GM12892 (cell line): ENCODE results near the gene CSNK2A2.

Source experiments
- POLR2A ChIP-seq: IDR thresholded peaks from 2 replicates; pipeline ENCODE4 v1.6.1; 2011; ENCODE audit warnings: low read depth, low read length, control low read depth
- POLR2AphosphoS5 ChIP-seq: IDR thresholded peaks from 2 replicates; pipeline ENCODE4 v1.6.1; 2011; ENCODE audit warnings: low read depth, low read length, control low read depth
- TAF1 ChIP-seq: IDR thresholded peaks from 2 replicates; pipeline ENCODE4 v1.6.1; 2011; ENCODE audit warnings: low read depth, mild to moderate bottlenecking, control low read depth, low read length, borderline replicate concordance

DNA sequence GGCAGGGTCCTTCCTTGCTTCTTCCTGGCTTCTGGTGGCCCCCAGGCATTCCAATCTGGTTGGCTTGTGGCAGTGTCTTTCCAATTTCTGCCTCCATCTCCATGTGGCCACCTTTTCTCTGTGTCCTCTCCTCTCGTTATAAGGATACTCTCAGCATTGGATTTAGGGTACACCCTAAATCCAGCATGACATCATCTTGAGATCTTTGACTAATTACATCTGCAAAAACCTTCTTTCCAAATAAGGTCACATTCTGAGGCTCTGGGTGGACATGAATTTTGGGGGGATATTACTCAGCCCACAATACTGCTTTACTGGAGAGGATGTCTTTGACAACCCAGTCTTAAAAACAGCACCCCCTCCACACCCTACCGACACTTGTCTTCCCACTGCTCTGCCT lies 49.8 kb downstream of the CSNK2A2 start:
- TF ChIP-seq TAF1: no peak
- TF ChIP-seq POLR2AphosphoS5: no peak
- TF ChIP-seq POLR2A: no peak
